Vagina (tissue), 2 donors: ENCODE measurements around the gene PKD2L1.

Experiments used
- POLR2A ChIP-seq, 2 donors: fragments of 450-650 bp; IDR thresholded peaks; one replicate each; pipeline ENCODE4 v1.6.1; 2017; ENCODE audit warnings: antibody characterized with exemption in 2 of 2, mild to moderate bottlenecking in 2 of 2, moderate library complexity in 2 of 2
- TF ChIP-seq, protein P1 (sequence below), 3 experiments: fragments of 450-650 bp in 2 of 3; fragments of 200-600 bp in 1 of 3; sonication (generic) in 1 of 3; IDR thresholded peaks; one replicate each; pipeline ENCODE4 v1.5.1; 2017 to 2019; ENCODE audit warnings: antibody characterized with exemption in 3 of 3, mild to moderate bottlenecking in 2 of 3, moderate library complexity in 2 of 3

GRCh38 chr10:100297242-100297641, 32.8 kb downstream of the PKD2L1 start:
- TF ChIP-seq, protein P1, sequence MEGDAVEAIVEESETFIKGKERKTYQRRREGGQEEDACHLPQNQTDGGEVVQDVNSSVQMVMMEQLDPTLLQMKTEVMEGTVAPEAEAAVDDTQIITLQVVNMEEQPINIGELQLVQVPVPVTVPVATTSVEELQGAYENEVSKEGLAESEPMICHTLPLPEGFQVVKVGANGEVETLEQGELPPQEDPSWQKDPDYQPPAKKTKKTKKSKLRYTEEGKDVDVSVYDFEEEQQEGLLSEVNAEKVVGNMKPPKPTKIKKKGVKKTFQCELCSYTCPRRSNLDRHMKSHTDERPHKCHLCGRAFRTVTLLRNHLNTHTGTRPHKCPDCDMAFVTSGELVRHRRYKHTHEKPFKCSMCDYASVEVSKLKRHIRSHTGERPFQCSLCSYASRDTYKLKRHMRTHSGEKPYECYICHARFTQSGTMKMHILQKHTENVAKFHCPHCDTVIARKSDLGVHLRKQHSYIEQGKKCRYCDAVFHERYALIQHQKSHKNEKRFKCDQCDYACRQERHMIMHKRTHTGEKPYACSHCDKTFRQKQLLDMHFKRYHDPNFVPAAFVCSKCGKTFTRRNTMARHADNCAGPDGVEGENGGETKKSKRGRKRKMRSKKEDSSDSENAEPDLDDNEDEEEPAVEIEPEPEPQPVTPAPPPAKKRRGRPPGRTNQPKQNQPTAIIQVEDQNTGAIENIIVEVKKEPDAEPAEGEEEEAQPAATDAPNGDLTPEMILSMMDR (IDR thresholded peaks at IDR 0.05): no peak
- no peak for TF ChIP-seq POLR2A (IDR thresholded peaks at IDR 0.05)
